ENCODE data around the gene PITRM1.

DNA sequence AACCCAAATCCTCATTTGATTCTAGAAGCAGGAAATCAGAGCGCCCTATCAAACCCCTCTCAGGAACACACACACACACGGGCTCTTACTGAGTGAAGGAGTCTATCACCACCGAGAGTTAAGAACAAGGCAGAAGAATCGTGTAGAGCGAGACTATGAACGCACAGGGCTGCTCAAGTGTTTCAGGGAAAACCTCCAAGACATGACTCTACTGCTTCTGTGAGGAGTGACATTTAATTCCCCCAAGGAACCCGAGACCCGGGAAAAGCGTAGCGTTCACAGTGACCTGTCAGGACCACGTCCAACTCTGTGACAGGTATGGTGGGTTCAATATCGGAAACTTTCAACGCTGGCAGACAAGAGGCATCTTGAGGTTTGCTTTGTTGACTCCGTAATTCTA lies 21.6 kb downstream of the PITRM1 start:
- TF ChIP-seq TEAD4 (IDR thresholded peaks at IDR 0.05) (no peak), MAX (IDR thresholded peaks at IDR 0.05) (no peak), TAF1 (IDR thresholded peaks at IDR 0.05; ENCODE audit: low read depth) (no peak), EP300 (IDR thresholded peaks at IDR 0.05; ENCODE audit: borderline replicate concordance) (no peak), CEBPB (IDR thresholded peaks at IDR 0.05) (no peak), FOXM1 (IDR thresholded peaks at IDR 0.05; ENCODE audit: borderline replicate concordance, low read depth) (no peak)

All from Ishikawa (cell line).